GM18861 (cell line): Measurements from ENCODE around the gene ENDOD1.

Experiments
- ATAC-seq: cut with Tn5 transposase; IDR thresholded peaks from one replicate; pipeline ENCODE4 v1.9.1; 2021; ENCODE audit not compliant: unreplicated experiment

Gene ENDOD1

GRCh38 chr11:95142431-95142830 is 52.8 kb downstream of the ENDOD1 start:
- ATAC-seq = no peak

DNA sequence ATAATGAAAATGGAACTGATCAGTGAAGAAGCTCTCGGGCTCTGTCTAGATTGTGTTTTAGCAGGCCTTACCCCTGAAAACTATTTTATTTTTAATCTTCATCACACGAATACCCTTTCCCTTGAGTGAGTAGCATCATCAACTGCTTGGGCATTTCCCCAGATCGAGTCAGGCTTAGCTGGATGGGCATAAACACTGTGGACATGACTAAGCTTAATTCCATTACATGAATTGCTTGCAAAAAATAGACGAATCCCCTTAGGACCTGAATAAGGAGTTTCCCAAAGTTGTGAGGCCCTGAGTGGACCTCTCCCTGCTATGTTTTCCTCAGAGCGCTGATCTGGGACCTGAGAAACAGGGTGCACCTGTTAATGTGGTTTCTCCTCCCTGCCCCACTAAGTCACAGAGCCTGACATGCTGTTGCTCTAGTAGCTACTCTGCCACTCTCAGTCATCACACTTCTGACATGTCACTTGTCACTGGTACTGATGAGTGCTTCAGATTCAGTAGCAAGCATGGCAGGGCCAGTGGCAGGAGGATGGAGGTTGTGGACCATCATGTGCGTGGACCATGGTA is 53.5 kb downstream of the ENDOD1 start:
- ATAC-seq = no peak

- no peak for ATAC-seq
These were observed 54.9 kb downstream of the ENDOD1 start for GRCh38 chr11:95144313-95145235.

- ATAC-seq = no peak
These were observed 55.9 kb downstream of the ENDOD1 start for GRCh38 chr11:95145430-95146060.

DNA sequence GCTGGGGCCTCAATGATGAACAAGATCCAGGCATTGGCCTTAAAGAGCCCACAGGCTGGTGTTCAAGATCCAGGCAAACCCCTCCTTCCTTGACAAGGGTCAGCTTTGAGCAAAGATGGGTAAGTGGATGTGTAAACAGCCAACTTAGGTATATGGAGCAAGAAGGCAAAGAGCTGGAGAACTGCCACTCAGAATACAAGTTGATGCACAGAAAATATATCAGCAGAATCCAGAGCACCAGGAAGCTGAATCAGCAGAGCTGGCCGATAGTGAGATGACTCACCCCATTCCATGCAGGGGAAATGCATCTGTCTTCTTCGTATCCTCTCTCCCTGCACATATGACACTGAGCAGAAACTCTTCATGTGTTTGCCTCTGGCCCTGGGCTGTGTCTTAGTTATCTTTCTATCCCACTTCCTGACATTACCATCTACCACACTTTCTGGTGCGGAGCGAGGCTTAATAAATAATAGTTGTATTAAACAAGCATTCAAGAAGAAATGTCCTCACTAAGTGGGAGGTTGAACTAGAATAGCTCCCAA is 57.8 kb downstream of the ENDOD1 start:
- ATAC-seq = no peak

DNA sequence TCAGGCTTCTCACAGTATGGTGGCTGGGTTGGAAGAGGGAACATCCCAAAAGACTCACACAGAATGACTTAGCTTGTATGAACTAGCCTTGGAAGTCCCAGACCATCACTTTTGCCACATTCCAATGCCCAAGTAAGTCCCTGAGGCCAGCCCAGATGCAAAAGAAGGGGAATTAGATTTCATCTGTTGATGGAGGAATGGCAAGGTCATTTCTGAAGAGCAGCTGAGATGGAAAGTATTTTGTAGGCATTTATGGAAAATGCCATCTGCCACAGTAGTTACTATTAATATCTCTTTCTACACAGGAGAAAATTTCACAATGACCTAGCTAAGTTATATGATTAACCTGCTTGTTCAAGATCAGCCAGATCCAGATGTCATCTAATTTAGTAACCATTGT is 58.8 kb downstream of the ENDOD1 start:
- ATAC-seq = no peak

GRCh38 chr11:95148938-95149337 is 59.3 kb downstream of the ENDOD1 start:
- ATAC-seq = no peak

DNA sequence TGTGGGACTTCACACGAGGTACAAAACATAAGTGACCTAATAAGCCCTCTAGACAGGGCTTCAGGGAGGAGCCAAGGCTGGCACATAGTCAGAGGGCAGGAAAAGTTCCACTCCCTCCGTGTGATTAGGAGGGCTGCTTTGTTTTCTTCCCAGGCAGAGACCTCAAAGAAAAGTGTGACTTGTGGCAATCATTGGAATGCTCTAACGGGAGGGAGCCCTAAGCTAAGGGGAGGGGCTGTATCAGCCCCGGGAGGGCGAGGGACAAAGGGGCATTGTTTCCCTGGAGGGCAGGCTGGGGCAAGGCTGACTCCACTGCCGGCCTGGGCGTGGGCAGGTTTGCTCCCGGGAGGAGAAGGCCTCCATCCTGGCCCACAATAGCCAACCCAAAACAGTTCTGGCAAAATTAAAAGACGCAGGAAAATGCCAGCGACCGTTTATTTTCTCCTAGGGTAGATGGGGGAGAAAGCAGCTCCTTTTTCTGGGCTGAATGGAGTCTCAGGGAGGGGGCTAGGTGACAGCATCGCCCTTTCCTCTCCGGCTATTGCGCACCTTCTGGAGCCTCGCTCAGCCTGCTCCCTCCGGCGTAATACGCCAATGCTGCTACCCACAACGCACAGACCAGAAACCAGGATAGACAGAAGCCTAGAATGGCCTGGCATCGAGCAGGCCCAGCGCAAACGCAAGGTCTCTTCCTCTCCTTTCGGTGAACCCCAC is 60.2 kb downstream of the ENDOD1 start:
- no peak for ATAC-seq

DNA sequence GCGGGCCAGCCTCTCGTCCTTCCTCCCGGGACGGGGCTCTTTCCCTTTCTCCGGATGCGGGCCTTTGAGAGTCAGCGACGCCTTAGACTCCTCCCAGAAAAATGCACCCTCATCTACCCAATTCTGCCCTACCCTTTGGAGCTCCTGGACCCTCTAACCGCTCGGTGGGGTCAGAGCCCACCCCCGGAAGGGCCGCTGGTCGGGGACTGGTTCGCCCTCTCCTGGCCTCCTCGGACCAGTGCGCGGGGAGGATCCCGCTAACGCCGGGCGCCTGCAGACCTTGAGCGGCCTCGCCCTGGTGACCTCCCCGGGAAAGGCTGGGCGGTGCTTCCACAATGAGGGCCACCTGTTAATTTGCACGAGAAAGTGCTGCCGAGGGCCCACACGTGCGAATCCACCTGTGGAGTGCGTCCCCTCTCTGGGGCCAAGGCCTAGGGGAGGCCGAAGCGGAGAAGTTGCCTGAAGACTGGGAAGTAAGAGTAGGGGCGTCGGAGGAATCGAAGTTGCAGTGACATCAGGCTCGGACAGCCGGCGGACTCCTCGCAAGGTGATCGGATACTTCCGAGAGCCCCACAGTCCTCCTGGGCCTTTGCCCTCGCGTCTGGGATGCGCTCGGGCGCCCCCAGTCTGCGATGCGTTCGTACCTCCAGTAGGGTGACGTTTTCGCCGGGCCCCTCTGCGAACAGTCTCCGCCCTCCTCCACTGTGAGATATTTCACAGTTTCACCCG is 61.5 kb downstream of the ENDOD1 start:
- peak; percentile 78 for ATAC-seq

DNA sequence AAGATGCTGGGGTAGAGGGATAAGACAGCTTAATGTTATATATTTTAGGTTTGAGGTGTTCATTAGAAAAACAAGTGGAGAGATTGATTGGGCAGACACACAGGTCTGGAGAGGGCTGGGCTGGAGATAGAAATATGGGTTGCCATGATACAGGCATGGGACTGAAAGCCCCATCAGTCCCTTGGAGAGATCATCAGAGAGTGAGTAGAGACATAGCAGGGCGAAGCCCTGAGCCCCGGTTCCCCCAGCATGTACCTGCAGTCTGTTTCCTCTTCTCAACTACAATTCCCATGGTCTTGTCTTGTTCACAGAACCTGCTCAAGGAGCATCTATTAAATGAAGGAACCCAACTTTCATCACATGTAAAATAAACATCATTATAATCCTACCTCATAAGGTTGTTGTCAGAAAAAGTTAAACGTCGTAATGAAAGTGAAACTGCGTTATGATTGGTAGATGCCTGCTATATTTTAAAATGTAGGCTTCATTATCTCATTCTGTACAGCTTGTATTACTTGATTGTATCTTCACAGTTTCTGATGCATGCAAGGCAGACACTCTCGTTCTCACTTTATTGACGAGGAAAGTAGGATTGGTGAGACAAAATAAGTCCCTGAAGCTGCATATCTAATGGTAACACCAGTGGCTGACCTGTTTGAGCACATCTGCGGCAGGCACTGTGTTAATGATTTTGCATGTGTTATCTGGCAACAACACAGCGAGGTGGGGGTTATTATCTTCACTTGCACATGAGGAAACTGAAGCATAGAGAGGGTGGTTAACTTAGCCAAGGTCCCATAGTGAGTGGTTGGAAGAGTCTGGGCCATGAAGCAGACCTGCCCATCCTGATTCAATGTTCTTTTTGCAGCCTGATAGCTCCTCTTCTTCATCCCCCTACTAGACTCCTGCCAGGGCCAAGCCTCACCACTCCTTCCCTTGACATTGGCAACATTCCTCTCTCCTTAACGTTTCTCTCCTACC is 63.5 kb downstream of the ENDOD1 start:
- ATAC-seq = no peak

- ATAC-seq = no peak
These were observed 64.2 kb downstream of the ENDOD1 start for GRCh38 chr11:95153857-95154246.

DNA sequence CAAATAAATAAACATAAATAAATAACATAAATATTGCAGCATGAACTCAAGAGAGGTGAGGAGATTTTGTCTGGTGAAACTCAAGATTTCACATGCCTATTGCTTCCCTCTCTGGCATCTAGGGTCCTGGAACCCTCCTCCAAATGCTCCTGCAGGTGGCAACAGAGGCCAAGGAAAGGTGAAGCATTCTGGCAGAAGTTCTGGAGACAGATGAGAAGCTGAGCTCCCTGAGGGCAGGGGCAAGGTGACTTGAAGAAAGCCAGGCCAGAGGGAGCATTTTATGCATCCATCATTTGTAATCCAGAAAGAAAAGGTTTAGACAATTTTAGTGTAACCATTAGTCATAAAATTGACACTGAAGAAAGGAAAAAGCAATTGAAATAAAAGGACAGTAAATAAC is 64.9 kb downstream of the ENDOD1 start:
- ATAC-seq = peak; percentile 26

DNA sequence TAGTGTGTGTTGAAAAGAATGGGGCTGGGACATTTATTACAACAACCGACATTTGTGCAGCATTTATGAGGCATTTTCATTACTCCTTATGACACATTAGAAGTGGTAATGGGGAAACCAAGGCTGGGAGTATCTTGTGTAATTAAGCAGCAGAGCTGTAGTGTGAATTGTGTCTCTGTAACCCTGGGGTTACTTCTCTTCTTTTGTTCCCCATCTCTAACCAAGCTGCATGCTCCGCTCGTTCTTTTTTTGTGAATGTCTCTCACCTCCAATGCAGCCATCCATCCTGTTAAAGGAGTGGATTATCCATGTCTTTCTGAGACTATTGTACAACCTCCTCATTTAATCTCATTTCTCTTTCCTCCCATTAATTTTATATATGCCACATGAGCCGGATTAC is 65.7 kb downstream of the ENDOD1 start:
- ATAC-seq = no peak

- no peak for ATAC-seq
These were observed 66.6 kb downstream of the ENDOD1 start for GRCh38 chr11:95156133-95156721.

DNA sequence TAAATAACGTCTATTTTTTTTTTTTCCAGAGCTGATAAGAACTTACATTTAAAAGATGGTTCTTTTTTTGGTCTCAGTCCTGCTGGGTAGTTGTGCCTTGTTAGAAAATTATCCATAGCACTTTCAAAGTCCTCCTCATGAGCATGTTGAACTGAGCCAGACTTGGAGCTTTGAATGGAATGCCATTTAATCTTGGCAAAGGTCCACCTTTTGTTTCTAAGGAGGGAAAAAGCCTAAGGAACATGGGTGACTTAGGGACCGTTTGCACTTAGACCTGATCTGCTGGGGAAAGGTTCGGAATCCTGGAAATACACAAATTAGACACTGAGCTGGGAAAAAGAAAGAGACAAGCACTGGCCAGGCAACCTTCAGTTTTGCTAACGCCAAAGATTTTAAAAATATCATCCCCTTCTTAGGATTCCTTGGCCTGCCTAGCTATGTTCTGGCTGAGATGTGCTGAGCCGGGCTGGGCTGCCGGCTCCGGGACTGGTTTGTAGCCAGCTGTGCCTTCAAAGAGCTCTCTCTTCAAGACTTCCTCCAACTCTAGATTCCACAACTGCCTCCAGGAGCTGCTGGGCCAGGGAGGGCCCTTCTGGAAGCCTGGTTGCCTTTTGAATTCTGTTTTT is 67.4 kb downstream of the ENDOD1 start:
- no peak for ATAC-seq

GRCh38 chr11:95157824-95158223 is 68.2 kb downstream of the ENDOD1 start:
- no peak for ATAC-seq

DNA sequence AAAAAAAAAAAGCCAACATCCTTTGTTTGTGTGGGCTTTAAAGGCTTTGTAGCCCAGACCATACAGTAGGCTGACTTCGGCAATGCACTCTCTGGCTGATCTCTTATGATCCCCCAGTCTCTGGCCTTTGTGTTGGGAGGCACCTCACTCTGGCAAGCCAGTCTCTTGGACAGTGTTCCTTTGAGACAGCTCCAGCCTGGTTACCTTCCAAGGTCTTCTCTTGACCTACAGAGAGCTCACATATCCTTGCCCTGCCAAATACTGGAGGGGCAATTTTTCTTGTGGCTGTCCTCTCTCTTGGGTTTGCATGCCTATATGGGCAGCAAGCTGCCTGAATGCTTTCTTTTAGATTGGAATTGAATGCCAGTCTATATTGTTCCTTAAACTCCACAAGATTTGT is 71.6 kb downstream of the ENDOD1 start:
- ATAC-seq = no peak

DNA sequence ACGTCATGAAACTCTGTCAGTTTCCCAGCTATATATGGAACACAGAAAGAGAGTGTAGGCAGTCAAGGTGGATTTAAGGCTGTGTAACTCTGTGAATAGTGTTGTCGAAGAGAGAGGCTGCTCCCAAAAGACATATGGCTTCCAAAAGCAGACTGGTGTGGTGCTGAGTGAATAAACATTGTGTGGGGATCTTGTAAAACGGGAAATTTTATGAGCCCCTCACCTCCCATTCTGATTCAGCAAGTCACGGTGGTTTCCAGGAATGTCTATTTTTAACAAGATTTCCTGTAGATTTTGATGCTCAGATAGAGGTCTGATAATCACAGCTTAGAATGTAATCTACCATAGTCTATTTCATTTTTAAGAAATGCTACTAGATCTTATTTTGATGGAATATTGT is 73.5 kb downstream of the ENDOD1 start:
- no peak for ATAC-seq

GRCh38 chr11:95165638-95166037 is 76.0 kb downstream of the ENDOD1 start:
- no peak for ATAC-seq
